ENCODE measurements around the gene BPNT1. TPM values are rescaled to one million over a fixed set of nuclear protein-coding genes. Genes with fewer than 3 reads are reported as not detected.
"Not testable (repeated sequence)": the region's sequence is repeated elsewhere in the genome, so short reads cannot be mapped to it uniquely, and the experiment has no call there.

Gene BPNT1
- total RNA-seq, 1 experiment from 2014 or later = 41.5 TPM

DNA sequence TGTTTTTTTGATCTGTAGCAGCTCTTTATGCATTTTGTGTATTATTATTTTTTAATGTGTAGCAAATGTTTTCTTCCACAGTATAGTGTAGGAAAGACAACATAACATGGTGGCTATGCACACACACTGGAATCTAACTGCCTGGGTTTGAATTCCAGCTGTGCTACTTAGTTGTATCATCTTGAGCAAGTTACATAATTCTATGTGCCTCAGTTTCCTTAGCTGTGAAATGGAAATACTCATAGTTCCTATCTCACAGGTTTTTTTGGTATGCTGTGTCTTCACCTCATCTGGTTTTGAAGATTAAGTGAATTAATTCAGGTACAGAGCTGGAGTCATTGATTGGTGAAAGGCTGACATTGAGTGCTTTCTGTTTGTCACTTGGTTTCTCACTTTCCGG is 3.1 kb upstream of the BPNT1 start:
- Histone ChIP-seq H3K4me2 (no peak overlapping the region), H3K79me2 (ENCODE audit: low read depth) (peaks cover 33% of the 10 kb centered on the region)

DNA sequence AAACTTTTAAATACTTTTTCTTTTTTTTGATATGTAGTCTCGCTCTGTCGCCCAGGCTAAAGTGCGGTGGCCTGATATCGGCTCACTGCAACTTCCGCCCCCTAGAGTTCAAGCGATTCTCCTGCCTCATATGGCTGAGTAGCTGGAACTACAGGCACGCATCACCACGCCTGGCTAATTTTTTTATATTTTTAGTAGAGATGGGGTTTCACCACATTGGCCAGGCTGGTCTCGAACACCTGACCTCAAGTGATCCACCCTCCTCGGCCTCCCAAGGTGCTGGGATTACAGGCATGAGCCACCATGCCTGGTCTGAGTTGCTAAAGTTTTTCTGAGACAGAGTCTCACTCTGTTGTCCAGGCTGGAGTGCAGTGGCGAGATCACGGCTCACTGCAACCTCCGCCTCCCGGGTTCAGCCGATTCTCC is 3.3 kb downstream of the BPNT1 start:
- H3K9me3 ChIP-seq (ENCODE audit: insufficient read depth, low read depth); BruUV-seq (replicated peaks); CTCF ChIA-PET; H2AFZ ChIP-seq; H4K20me1 ChIP-seq (ENCODE audit: insufficient read depth); H3K27ac ChIP-seq; H3K27me3 ChIP-seq (ENCODE audit: insufficient read depth, low read depth); H3K4me3 ChIP-seq; POLR2A ChIA-PET (ENCODE audit: unreplicated experiment); DNase-seq; H3K36me3 ChIP-seq (ENCODE audit: low read depth); H3K4me2 ChIP-seq; H3K9me2 ChIP-seq (ENCODE audit: insufficient read depth); intact Hi-C loops (cut with micrococcal nuclease; ENCODE audit: unreplicated experiment): not testable (repeated sequence)
- peaks cover 30% of the 10 kb centered on the region for H3K79me2 ChIP-seq (ENCODE audit: low read depth)
- H3F3A ChIP-seq (ENCODE audit: insufficient read depth, low read depth) = peaks cover 12% of the 10 kb centered on the region
- peaks cover 12% of the 10 kb centered on the region for H3K4me1 ChIP-seq (replicated peaks; ENCODE audit: insufficient read depth)

More for the DNA sequence above, 3.1 kb upstream of the BPNT1 start:
- intact Hi-C loops (cut with micrococcal nuclease; ENCODE audit: unreplicated experiment) = no loop called here
- H3K4me3 ChIP-seq = no peak overlapping the region
- BruUV-seq (replicated peaks) = no TSS peak
- peaks cover 8% of the 10 kb centered on the region; the same call in 1 of the 2 replicates for H4K20me1 ChIP-seq (ENCODE audit: insufficient read depth)
- no peak for DNase-seq
- no peaks in the 10 kb centered on the region for H3K27me3 ChIP-seq (ENCODE audit: insufficient read depth, low read depth)
- no peak overlapping the region for H2AFZ ChIP-seq
- peaks cover 10% of the 10 kb centered on the region for H3K4me1 ChIP-seq (replicated peaks; ENCODE audit: insufficient read depth)
- H3K9me3 ChIP-seq (ENCODE audit: insufficient read depth, low read depth) = no peaks in the 10 kb centered on the region
- H3K27ac ChIP-seq = no peak overlapping the region
- H3K9me2 ChIP-seq (ENCODE audit: insufficient read depth) = no peaks in the 10 kb centered on the region
- TF ChIP-seq, protein P1, sequence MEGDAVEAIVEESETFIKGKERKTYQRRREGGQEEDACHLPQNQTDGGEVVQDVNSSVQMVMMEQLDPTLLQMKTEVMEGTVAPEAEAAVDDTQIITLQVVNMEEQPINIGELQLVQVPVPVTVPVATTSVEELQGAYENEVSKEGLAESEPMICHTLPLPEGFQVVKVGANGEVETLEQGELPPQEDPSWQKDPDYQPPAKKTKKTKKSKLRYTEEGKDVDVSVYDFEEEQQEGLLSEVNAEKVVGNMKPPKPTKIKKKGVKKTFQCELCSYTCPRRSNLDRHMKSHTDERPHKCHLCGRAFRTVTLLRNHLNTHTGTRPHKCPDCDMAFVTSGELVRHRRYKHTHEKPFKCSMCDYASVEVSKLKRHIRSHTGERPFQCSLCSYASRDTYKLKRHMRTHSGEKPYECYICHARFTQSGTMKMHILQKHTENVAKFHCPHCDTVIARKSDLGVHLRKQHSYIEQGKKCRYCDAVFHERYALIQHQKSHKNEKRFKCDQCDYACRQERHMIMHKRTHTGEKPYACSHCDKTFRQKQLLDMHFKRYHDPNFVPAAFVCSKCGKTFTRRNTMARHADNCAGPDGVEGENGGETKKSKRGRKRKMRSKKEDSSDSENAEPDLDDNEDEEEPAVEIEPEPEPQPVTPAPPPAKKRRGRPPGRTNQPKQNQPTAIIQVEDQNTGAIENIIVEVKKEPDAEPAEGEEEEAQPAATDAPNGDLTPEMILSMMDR (conservative IDR thresholded peaks at IDR 0.05) = no peak
- no peak for TF ChIP-seq EZH2 (IDR thresholded peaks at IDR 0.05; ENCODE audit: low read depth)
- no peaks in the 10 kb centered on the region; the same call in 1 of the 2 replicates for H3K36me3 ChIP-seq (ENCODE audit: low read depth)
- peaks cover 10% of the 10 kb centered on the region; the same call in 1 of the 2 replicates for H3F3A ChIP-seq (ENCODE audit: insufficient read depth, low read depth)
- POLR2A ChIA-PET (ENCODE audit: unreplicated experiment) = no interaction called here
- CTCF ChIA-PET = no interaction called here

DNA sequence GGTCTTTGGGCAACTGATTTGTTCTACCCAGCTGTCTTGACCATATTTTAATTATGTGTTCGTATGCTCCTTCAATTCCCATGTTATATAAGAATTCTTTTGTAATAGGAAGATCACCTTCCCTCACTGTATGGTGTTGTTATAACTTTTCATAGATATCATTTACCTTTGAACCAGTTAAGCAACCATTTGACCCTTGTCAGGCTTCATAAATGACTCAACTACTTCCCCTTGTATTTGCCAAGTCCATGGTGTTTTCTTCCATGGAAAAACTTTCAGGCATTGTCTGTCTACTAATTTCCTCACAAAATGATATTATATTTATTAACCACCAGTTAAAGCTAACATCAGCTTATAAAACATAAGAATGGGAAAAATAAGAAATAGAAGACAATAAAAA is 5.1 kb downstream of the BPNT1 start:
- ChIA-PET POLR2A (ENCODE audit: unreplicated experiment) (interaction anchor here (0.6 kb wide), 1 partner anchor 11 kb away, joined by 16 read pairs; no protein-coding TSS in a partner anchor), CTCF (no interaction called here)
- no peaks in the 10 kb centered on the region for H3K27me3 ChIP-seq (ENCODE audit: insufficient read depth, low read depth)
- H3K4me3 ChIP-seq = no peak overlapping the region
- intact Hi-C loops (cut with micrococcal nuclease; ENCODE audit: unreplicated experiment) = no loop called here
- TF ChIP-seq, protein P1 (conservative IDR thresholded peaks at IDR 0.05) = no peak
- no peak for TF ChIP-seq EZH2 (IDR thresholded peaks at IDR 0.05; ENCODE audit: low read depth)
- H2AFZ ChIP-seq = no peak overlapping the region
- peaks cover 12% of the 10 kb centered on the region for H3K4me1 ChIP-seq (replicated peaks; ENCODE audit: insufficient read depth)
- peaks cover 29% of the 10 kb centered on the region for H3K79me2 ChIP-seq (ENCODE audit: low read depth)
- peak overlapping the region; percentile 37; the same call in 1 of the 2 replicates for H3K4me2 ChIP-seq
- peaks cover 4% of the 10 kb centered on the region; the same call in 1 of the 2 replicates for H3F3A ChIP-seq (ENCODE audit: insufficient read depth, low read depth)
- peak in 1 of 2 experiments; percentile 49 for DNase-seq
- peak overlapping the region; percentile 24 for H3K27ac ChIP-seq
- no peaks in the 10 kb centered on the region for H3K9me2 ChIP-seq (ENCODE audit: insufficient read depth)
- no peaks in the 10 kb centered on the region for H4K20me1 ChIP-seq (ENCODE audit: insufficient read depth)
- no peaks in the 10 kb centered on the region for H3K36me3 ChIP-seq (ENCODE audit: low read depth)
- BruUV-seq (replicated peaks) = no TSS peak
- no peaks in the 10 kb centered on the region for H3K9me3 ChIP-seq (ENCODE audit: insufficient read depth, low read depth)

DNA sequence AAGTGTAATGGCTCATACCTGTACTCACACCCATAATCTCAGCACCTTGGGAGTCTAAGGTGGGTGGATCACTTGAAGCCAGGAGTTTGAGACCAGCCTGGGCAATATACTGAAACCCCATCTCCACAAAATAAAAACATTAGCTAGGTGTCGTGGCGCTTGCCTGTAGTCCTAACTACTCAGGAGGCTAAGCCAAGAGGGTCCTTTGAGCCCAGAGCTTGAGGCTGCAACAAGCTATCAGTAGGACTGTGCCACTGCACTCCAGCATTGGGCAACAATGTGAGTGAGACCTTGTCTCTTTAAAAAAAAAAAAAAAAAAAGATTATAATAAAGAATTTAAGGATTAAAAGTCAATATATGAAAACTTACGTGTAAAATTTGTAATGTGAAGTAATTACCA is 11.7 kb downstream of the BPNT1 start:
- CTCF ChIA-PET = no interaction called here
- peaks cover 11% of the 10 kb centered on the region for H3K36me3 ChIP-seq (ENCODE audit: low read depth)
- no peaks in the 10 kb centered on the region for H3K27me3 ChIP-seq (ENCODE audit: insufficient read depth, low read depth)
- no peaks in the 10 kb centered on the region for H3K79me2 ChIP-seq (ENCODE audit: low read depth)
- no peaks in the 10 kb centered on the region for H3K9me3 ChIP-seq (ENCODE audit: insufficient read depth, low read depth)
- BruUV-seq (replicated peaks) = no TSS peak
- no peak overlapping the region for H3K4me3 ChIP-seq
- no peak overlapping the region for H3K4me2 ChIP-seq
- no peaks in the 10 kb centered on the region for H4K20me1 ChIP-seq (ENCODE audit: insufficient read depth)
- H2AFZ ChIP-seq = no peak overlapping the region
- TF ChIP-seq, protein P1 (conservative IDR thresholded peaks at IDR 0.05) = no peak
- no peak for TF ChIP-seq EZH2 (IDR thresholded peaks at IDR 0.05; ENCODE audit: low read depth)
- no peaks in the 10 kb centered on the region for H3F3A ChIP-seq (ENCODE audit: insufficient read depth, low read depth)
- intact Hi-C loops (cut with micrococcal nuclease; ENCODE audit: unreplicated experiment) = no loop called here
- DNase-seq = no peak
- H3K4me1 ChIP-seq (replicated peaks; ENCODE audit: insufficient read depth) = no peaks in the 10 kb centered on the region
- H3K9me2 ChIP-seq (ENCODE audit: insufficient read depth) = no peaks in the 10 kb centered on the region
- no peak overlapping the region for H3K27ac ChIP-seq
- POLR2A ChIA-PET (ENCODE audit: unreplicated experiment) = no interaction called here
